Measurements from ENCODE around the gene GRID1. TPM values are rescaled to one million over a fixed set of nuclear protein-coding genes. Genes with fewer than 3 reads are reported as not detected.

Gene GRID1
- total RNA-seq, 1 donor from 2014 or later: 0.22 TPM

GRCh38 chr10:86303626-86304025 lies 63.0 kb downstream of the GRID1 start:
- H3K4me3 Mint-ChIP-seq (ENCODE audit: low read depth): no peak overlapping the region
- H3K36me3 Mint-ChIP-seq (ENCODE audit: insufficient read depth): no peaks in the 10 kb centered on the region
- peaks cover 21% of the 10 kb centered on the region for H3K27me3 Mint-ChIP-seq
- DNase-seq (ENCODE audit: low spot score, unreplicated experiment): no peak
- H3K4me1 Mint-ChIP-seq (ENCODE audit: low read depth): no peaks in the 10 kb centered on the region
- no peak for TF ChIP-seq CTCF (IDR thresholded peaks at IDR 0.05; ENCODE audit: unreplicated experiment)
- H3K27ac Mint-ChIP-seq: no peak overlapping the region
- H3K9me3 Mint-ChIP-seq (ENCODE audit: low read depth): no peaks in the 10 kb centered on the region

- H3K4me1 Mint-ChIP-seq (ENCODE audit: low read depth): no peaks in the 10 kb centered on the region
Observed at GRCh38 chr10:86301971-86302370, 64.6 kb downstream of the GRID1 start.

GRCh38 chr10:86300931-86301830 lies 65.4 kb downstream of the GRID1 start:
- H3K27me3 Mint-ChIP-seq: peaks cover 12% of the 10 kb centered on the region
- TF ChIP-seq CTCF (IDR thresholded peaks at IDR 0.05; ENCODE audit: unreplicated experiment): no peak
- no peaks in the 10 kb centered on the region for H3K36me3 Mint-ChIP-seq (ENCODE audit: insufficient read depth)
- no peak overlapping the region for H3K4me3 Mint-ChIP-seq (ENCODE audit: low read depth)
- no peak overlapping the region for H3K27ac Mint-ChIP-seq
- H3K4me1 Mint-ChIP-seq (ENCODE audit: low read depth): no peaks in the 10 kb centered on the region
- no peak for DNase-seq (ENCODE audit: low spot score, unreplicated experiment)
- H3K9me3 Mint-ChIP-seq (ENCODE audit: low read depth): no peaks in the 10 kb centered on the region

More at GRCh38 chr10:86301971-86302370, 64.6 kb downstream of the GRID1 start:
- H3K9me3 Mint-ChIP-seq (ENCODE audit: low read depth): no peaks in the 10 kb centered on the region
- H3K4me3 Mint-ChIP-seq (ENCODE audit: low read depth): no peak overlapping the region
- H3K36me3 Mint-ChIP-seq (ENCODE audit: insufficient read depth): no peaks in the 10 kb centered on the region
- no peak for TF ChIP-seq CTCF (IDR thresholded peaks at IDR 0.05; ENCODE audit: unreplicated experiment)
- H3K27ac Mint-ChIP-seq: no peak overlapping the region
- no peak for DNase-seq (ENCODE audit: low spot score, unreplicated experiment)
- peaks cover 12% of the 10 kb centered on the region for H3K27me3 Mint-ChIP-seq

GRCh38 chr10:86300399-86300925 lies 66.1 kb downstream of the GRID1 start:
- Mint-ChIP-seq H3K27me3 (peaks cover 14% of the 10 kb centered on the region), H3K27ac (no peak overlapping the region), H3K4me1 (ENCODE audit: low read depth) (no peaks in the 10 kb centered on the region), H3K4me3 (ENCODE audit: low read depth) (no peak overlapping the region), H3K36me3 (ENCODE audit: insufficient read depth) (no peaks in the 10 kb centered on the region), H3K9me3 (ENCODE audit: low read depth) (no peaks in the 10 kb centered on the region)
- DNase-seq (ENCODE audit: low spot score, unreplicated experiment): no peak
- no peak for TF ChIP-seq CTCF (IDR thresholded peaks at IDR 0.05; ENCODE audit: unreplicated experiment)

GRCh38 chr10:86299562-86299961 lies 67.0 kb downstream of the GRID1 start:
- Mint-ChIP-seq H3K27me3 (peaks cover 17% of the 10 kb centered on the region), H3K27ac (no peak overlapping the region), H3K4me3 (ENCODE audit: low read depth) (no peak overlapping the region), H3K9me3 (ENCODE audit: low read depth) (no peaks in the 10 kb centered on the region), H3K36me3 (ENCODE audit: insufficient read depth) (no peaks in the 10 kb centered on the region), H3K4me1 (ENCODE audit: low read depth) (no peaks in the 10 kb centered on the region)
- TF ChIP-seq CTCF (IDR thresholded peaks at IDR 0.05; ENCODE audit: unreplicated experiment): no peak
- DNase-seq (ENCODE audit: low spot score, unreplicated experiment): no peak

Data from progenitor cell of endocrine pancreas (in vitro differentiated cells).